Fibroblast of skin of back (primary cell): Measurements from ENCODE around the gene RAI14.
"Not testable (repeated sequence)": the region's sequence is repeated elsewhere in the genome, so short reads cannot be mapped to it uniquely, and the experiment has no call there.

Experiments
- DNase-seq: peaks from one replicate; pipeline ENCODE4 v3.0.0-alpha.2; 2013

RAI14 gene

DNA sequence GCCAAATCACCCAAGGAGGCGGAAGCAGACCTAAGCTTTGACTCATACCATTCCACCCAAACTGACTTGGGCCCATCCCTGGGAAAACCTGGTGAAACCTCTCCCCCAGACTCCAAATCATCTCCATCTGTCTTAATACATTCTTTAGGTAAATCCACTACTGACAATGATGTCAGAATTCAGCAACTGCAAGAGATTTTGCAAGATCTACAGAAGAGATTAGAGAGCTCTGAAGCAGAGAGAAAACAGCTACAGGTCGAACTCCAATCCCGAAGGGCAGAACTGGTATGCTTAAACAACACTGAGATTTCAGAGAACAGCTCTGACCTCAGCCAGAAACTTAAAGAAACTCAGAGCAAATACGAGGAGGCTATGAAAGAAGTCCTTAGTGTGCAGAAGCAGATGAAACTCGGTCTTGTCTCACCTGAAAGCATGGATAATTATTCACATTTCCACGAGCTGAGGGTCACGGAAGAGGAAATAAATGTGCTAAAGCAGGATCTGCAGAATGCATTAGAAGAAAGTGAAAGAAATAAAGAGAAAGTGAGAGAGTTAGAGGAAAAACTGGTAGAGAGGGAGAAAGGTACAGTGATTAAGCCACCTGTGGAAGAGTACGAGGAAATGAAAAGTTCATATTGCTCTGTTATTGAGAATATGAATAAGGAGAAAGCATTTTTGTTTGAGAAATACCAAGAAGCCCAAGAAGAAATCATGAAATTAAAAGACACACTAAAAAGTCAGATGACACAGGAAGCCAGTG, 167.0 kb downstream of the RAI14 start:
- DNase-seq = no peak

- DNase-seq = no peak
Observed at GRCh38 chr5:34826347-34826746, 170.2 kb downstream of the RAI14 start.

DNA sequence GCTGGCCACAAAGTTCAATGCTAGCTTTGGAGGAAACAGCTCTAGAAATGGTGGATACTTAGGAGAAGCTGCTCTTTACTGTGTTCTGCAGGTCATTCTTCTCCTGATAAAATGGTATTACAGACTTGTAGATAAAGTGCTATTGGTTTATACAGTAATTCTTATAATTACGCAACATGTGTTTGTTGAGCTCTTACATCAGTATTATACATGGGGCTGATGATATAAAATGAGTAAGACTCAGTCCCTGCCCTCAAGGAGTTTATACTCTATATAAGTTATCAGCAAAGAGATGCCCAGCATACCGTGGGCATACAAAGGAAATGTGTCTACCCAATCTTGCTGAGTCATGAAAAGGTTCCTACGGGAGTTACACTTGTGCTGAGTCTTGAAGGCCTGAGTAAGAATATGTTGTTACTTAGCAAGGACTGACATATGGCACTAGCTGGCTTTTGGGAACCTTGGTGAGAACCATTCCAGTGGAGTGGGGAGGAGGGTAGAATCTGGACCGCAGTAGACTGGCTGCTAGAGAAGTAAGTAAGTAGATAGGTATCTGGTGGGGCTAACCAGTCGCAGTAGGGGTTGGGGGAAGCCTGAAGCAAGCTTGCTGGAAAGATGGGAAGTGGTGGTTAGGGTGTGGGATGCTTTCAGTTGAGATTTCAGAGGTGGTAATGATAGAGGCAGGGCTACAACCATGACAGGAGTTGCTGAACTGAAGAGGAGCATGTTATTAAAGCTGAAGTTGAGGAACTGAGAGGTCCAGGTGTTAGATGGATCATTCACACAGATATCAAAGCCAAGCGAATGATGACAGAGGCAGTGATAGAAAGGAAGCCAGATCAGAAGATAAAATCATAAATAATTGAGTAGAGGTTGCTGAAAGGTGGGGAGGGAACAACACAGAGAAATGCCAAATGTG, 171.7 kb downstream of the RAI14 start:
- DNase-seq = no peak

GRCh38 chr5:34830827-34831226, 174.7 kb downstream of the RAI14 start:
- not testable (repeated sequence) for DNase-seq

DNA sequence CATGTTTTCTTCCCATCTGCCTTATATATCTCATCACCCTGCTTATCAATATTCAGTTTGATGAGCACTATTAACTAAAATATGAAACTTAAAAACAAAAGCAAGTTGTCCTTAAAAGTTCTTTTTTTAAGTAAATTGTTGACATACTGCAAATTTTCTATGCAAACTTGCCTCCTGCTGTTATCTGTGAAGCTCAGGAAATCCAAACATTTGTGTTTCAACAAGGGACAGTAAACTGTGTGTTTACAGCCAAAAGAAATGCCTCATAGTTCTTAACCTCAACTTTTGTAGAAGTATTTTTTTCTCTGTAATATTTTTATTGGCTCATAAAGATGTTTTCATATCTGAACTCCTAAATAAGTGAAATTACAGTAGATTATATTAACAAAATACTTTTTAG, 175.2 kb downstream of the RAI14 start:
- no peak for DNase-seq

- no peak for DNase-seq
Observed at GRCh38 chr5:34832568-34832967, 176.4 kb downstream of the RAI14 start.

GRCh38 chr5:34833090-34833489, 177.0 kb downstream of the RAI14 start:
- DNase-seq = no peak

- no peak for DNase-seq
Observed at GRCh38 chr5:34833976-34834793, 178.1 kb downstream of the RAI14 start.

DNA sequence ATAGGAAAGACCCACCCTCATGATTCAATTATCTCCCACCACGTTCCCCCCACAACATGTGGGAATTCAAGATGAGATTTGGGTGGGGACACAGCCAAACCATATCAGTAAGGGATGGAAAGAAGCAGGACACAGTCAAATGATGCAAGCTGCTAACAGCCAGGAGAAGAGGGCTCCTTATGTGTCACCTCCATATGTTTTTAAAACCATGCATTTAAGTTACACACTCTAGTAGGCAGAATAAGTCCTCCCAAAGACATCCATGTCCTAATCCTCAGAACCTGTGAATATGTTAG, 178.6 kb downstream of the RAI14 start:
- no peak for DNase-seq

GRCh38 chr5:34835664-34836063, 179.5 kb downstream of the RAI14 start:
- DNase-seq = no peak

DNA sequence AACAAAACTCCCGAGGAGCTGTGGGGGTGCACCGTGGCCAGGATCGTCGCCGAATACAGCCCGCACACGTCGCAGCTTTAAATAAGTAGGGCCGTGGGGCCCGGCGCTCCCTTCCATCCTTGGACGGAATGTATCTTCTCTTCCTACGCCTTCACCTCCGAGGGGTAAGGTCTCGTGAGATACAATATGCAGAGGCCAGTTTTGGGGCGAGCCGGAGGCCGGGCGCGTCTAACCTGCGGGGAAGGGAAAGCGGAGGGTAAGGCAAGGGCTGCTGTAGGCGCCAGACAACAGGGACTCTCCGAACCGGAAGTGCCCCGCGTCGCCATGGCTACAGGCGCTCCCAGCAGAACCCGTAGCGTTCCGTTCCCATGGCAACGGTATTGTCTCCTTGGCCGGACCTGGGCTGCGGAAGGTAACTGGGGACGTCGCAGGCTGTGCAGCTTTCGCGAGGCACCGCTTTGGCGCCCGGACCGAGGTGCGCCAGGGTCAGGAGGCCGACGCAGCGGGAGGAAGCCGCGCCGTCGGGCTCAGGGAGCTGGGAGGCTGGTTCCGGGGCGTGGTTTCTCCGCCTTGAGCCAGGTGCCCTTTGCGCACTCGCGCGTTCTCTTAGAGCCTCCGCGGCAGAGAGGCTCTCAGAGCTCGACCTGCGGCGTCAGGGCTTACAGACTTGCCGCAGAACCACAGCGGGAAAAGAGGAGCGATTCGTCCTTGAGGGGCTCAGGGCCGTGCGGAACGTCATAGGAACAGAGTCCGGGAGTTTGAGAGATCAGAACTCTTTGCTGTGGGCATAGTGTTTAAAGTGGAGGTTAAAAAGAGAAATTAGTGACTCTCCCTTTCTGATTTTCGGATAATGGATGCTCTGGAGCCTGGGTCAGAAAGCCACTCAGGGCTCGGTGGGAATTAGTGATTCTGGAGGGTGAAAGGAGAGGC, 182.9 kb downstream of the RAI14 start, which contains the start of gene TTC23L:
Gene TTC23L, plus strand, starts transcription at position 380 of the 930 bp plus-strand sequence. CDS start 1,508 bp downstream, outside the sequence.
- peak; percentile 84 for DNase-seq

GRCh38 chr5:34841816-34842215, 185.7 kb downstream of the RAI14 start:
- no peak for DNase-seq

DNA sequence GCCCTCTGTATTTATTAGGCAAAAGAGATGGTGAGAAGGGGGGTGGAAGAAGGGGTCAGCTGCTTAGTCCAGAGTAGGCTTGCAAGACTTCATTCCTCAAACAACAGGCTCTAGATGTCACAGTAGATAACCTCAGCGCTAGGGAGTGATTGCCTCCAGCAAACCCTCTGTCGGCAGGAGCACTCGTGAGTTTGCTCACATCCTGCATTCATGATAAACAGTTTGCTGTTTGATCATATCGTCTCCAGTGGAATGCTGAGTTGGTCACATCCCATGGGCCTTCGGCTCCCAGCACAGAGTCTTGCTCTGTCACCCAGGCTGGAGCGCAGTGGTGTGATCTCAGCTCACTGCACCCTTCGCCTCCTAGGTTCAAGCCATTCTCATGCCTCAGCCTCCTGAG, 186.4 kb downstream of the RAI14 start:
- no peak for DNase-seq

DNA sequence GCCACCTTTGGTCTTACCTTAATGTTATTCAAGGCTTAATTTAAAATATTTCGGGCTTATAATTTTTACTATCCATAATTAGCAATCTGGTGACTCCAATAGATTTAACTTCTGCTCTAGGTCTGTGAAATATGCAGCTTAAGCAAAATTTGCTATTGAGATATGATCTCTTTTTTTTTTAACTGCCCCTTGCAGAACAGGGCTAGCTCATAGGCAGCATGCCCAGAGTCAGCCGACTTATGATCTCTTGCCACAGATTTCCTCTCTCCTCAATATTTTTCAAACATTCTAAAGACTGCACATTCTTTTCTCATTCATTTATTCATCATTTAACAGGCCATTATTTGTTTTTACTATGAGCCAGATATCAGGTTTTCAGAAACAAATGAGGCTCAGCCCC, 187.4 kb downstream of the RAI14 start:
- DNase-seq = no peak

GRCh38 chr5:34844106-34844505, 188.0 kb downstream of the RAI14 start:
- DNase-seq = no peak

DNA sequence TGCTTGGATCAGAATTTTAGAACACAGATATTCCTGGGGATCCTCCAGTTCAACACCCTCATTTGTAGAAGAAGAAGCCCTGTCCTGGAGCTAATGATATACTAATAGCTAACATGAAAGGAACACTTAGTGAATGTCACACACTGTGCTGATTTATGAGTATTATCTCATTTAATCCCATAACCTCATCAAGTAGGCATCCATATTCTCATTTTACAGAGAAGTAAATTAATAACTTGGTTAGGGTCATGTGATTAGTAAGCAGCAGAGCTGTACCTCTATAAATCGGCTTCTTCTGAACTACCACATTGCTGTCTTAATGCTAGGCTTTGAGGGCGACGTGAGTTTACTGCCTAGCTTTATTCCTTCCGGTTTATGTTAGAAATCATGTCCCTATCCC, 188.9 kb downstream of the RAI14 start:
- DNase-seq = no peak

DNA sequence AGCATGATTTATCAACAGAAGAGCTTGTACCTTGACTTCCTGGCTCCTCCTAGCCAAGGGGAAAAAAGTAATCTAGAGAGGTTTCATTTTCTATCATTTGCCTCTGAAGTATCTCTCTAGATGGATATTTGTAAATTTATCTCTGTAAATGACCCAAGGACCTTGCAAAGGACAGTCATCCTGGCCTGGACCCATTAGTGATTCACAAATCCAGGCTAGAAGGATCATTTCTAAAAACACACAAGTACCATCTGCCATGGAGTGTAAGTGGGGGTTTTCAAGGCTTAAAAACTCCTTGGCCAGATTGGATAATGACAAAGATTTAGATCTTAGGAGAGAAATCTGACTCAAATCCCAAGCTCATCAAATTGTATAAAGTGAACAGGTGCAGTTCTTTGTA, 190.9 kb downstream of the RAI14 start:
- no peak for DNase-seq

DNA sequence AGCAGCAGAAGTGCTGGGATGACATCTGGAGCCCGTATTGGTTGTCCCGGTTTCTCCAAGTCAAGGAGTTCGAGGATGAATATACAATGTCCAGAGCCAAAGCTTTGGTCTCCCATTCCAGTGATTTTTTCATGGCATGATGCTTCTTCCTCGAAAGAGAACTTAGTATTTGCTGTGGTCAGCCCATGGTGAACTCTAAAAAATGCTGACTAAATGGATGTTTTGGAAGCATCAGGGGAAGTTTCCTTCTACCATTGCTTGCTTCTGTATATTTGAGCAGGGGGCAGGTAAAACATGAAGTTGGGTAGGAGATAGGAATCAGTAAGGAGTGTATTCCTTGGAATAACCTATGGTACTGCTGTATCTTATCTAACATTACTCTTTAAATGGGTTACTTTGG, 191.4 kb downstream of the RAI14 start:
- no peak for DNase-seq

- DNase-seq = no peak
Observed at GRCh38 chr5:34848230-34848629, 192.1 kb downstream of the RAI14 start.

DNA sequence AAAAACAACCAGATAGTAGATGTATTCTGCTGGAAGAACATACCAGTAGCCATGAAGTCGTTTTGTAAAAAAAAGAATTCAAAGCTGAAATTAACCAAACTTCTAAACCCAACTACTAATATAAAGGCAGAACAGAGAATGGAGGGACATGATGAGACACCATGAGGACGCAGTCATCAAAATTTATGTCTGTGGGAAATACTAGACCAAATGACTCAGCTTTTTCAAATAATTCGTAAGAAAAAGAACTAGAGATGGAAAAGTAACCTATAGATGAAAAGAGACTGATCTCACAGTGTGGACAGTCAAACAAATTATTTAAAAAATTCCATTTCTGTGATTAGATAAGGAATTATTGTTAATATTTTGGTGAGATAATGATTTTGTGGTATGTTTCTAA, 193.1 kb downstream of the RAI14 start:
- peak; percentile 31 for DNase-seq

DNA sequence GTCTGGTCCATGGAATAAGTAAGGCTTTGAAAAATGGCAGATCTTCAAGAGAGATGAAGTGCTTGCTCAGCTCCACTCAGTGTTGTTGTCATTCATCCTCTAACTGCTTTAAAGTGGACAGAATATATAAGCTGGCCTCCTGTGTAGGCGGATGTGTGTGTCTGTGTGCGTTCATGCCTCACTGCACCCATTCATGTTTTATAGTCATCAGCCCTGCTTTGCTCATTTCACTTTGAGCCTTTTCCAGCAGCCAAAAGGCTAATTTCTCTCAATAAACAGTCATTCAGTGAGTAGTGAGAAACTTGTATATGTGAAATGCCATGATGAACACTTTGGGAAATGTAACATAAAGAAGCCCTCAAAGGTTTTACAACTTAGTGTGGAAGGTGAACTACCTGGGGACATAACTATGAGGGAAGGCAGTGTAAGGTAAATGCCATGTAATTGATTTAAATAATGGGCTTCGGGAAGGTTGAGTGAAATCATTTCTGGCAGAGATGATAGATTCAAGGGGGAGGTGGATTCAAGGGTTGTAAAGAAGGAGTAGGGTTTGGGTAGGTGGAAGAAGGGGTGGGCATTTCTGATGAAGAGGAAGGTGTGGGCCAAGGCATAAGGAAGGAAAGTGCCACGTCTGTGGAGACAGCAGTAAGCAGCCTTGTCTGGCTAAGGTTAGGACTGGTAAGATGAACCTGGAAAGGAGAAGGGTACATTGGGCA, 198.5 kb downstream of the RAI14 start:
- DNase-seq = no peak
